B cell (primary cell): Measurements from ENCODE around the gene ZCCHC7. TPM values are rescaled to one million over a fixed set of nuclear protein-coding genes. Genes with fewer than 3 reads are reported as not detected.

Experiments used
- ATAC-seq: fragments of 200-7000 bp; cut with Tn5 transposase; one replicate; pipeline ENCODE4 v1.10.0; 2021; ENCODE audit warnings: low read depth, mild to moderate bottlenecking, moderate number of reproducible peaks, moderate library complexity
- CTCF ChIA-PET: fragments of 350-600 bp; sonication (Branson Sonifier 250); formaldehyde crosslinking; loops from one replicate; lab custom pipeline; 2021; ENCODE audit warnings: antibody characterized with exemption, inconsistent platforms; lab: Charles Lee
- POLR2A ChIA-PET: fragments of 350-600 bp; sonication (Branson Sonifier 250); formaldehyde crosslinking; loops from one replicate; lab custom pipeline; 2021; ENCODE audit warnings: antibody characterized with exemption; lab: Charles Lee
- DNase-seq: peaks from one replicate; pipeline ENCODE4 v3.0.0; 2013
- H2AFZ ChIP-seq: 2 replicates; pipeline ENCODE4 v1.6.1; 2012; ENCODE audit warnings: mild to moderate bottlenecking, low read depth, low read length; ENCODE audit not compliant: insufficient read depth, poor library complexity, severe bottlenecking
- H3K27ac ChIP-seq, 2 donors: 1 replicate in 1 of 2; 2 replicates in 1 of 2; pipeline ENCODE4 v1.5.1; 2012 to 2013; ENCODE audit warnings: low read length in 2 of 2, mild to moderate bottlenecking in 2 of 2, moderate library complexity in 1 of 2
- H3K27me3 ChIP-seq, 4 experiments: fragments of 200-600 bp in 1 of 4; sonication (generic) in 1 of 4; replicated peaks in 1 of 4; 1 replicate in 2 of 4; 2 replicates in 2 of 4; pipeline versions ENCODE4 v1.6.1 to v1.7.0; 2013 to 2016; ENCODE audit warnings: low read length in 3 of 4, mild to moderate bottlenecking in 2 of 4, mixed read lengths in 1 of 4, moderate library complexity in 1 of 4; ENCODE audit not compliant: insufficient read depth in 4 of 4, control insufficient read depth in 3 of 4; ENCODE audit errors: control extremely low read depth in 1 of 4
- H3K36me3 ChIP-seq, 2 experiments: replicated peaks in 1 of 2; 1 replicate in 1 of 2; 2 replicates in 1 of 2; pipeline versions ENCODE4 v1.6.1 to v1.7.1; 2013; ENCODE audit warnings: low read length in 1 of 2; ENCODE audit not compliant: insufficient read depth in 2 of 2, control insufficient read depth in 1 of 2; ENCODE audit errors: control extremely low read depth in 1 of 2, extremely low read depth in 1 of 2
- H3K4me1 ChIP-seq, 2 donors: fragments of 200-600 bp in 1 of 2; sonication (generic) in 1 of 2; 1 replicate in 1 of 2; 2 replicates in 1 of 2; pipeline versions ENCODE4 v1.5.1 to v1.6.1; 2013 to 2017; ENCODE audit warnings: low read length in 2 of 2; ENCODE audit not compliant: control insufficient read depth in 2 of 2, insufficient read depth in 2 of 2
- H3K4me2 ChIP-seq: replicated peaks from 2 replicates; pipeline ENCODE3; 2012; ENCODE audit warnings: mild to moderate bottlenecking, low read depth, low read length; ENCODE audit not compliant: poor library complexity, severe bottlenecking
- H3K4me3 ChIP-seq, 5 experiments: fragments of 200-600 bp in 1 of 5; sonication (generic) in 1 of 5; 1 replicate in 3 of 5; 2 replicates in 2 of 5; pipeline versions ENCODE4 v1.5.1 to v1.7.0; 2011 to 2016; ENCODE audit warnings: low read length in 4 of 5, mild to moderate bottlenecking in 4 of 5, low read depth in 2 of 5, control low read depth in 1 of 5, moderate library complexity in 1 of 5; ENCODE audit not compliant: insufficient read depth in 1 of 5; ENCODE audit errors: control extremely low read depth in 1 of 5, extremely low read depth in 1 of 5
- H3K79me2 ChIP-seq: fragments of 200-600 bp; sonication (generic); one replicate; pipeline ENCODE4 v1.6.0; 2016; ENCODE audit warnings: low read length; ENCODE audit not compliant: control insufficient read depth, insufficient read depth
- H3K9ac ChIP-seq: fragments of 200-600 bp; sonication (generic); 2 replicates; pipeline ENCODE4 v1.6.1; 2017; ENCODE audit warnings: mild to moderate bottlenecking, low read length, moderate library complexity
- H3K9me3 ChIP-seq, 3 donors: one replicate each; pipeline versions ENCODE4 v1.6.1 to v1.7.1; 2013; ENCODE audit warnings: low read length in 2 of 3; ENCODE audit not compliant: control insufficient read depth in 2 of 3, insufficient read depth in 1 of 3; ENCODE audit errors: control extremely low read depth in 1 of 3
- H4K20me1 ChIP-seq: 2 replicates; pipeline ENCODE4 v1.6.0; 2012; ENCODE audit warnings: mild to moderate bottlenecking, low read length; ENCODE audit not compliant: insufficient read depth, control insufficient read depth, poor library complexity, severe bottlenecking
- H3K27ac Mint-ChIP-seq: one replicate; pipeline ENCODE4 v1.8.0; 2021; ENCODE audit warnings: mixed read lengths
- H3K27me3 Mint-ChIP-seq: one replicate; pipeline ENCODE4 v1.8.0; 2021; ENCODE audit warnings: mixed read lengths
- H3K4me1 Mint-ChIP-seq: one replicate; pipeline ENCODE4 v1.8.0; 2021; ENCODE audit warnings: mixed read lengths
- H3K4me3 Mint-ChIP-seq: one replicate; pipeline ENCODE4 v1.8.0; 2021; ENCODE audit warnings: mixed read lengths
- H3K9me3 Mint-ChIP-seq: one replicate; pipeline ENCODE4 v1.8.0; 2022; ENCODE audit warnings: mixed read lengths; ENCODE audit not compliant: insufficient read depth
- EZH2 ChIP-seq: IDR thresholded peaks from 2 replicates; pipeline ENCODE4 v1.6.1; 2012; ENCODE audit warnings: borderline replicate concordance, low read depth, mild to moderate bottlenecking, moderate library complexity, low read length; ENCODE audit not compliant: insufficient read depth, poor library complexity, severe bottlenecking
- WGBS: methylation state at CpG from one replicate; pipeline ENCODE4 v1.1.5; 2013; ENCODE audit warnings: missing lambda C conversion rate; ENCODE audit not compliant: insufficient coverage; 5-methylcytosine and 5-hydroxymethylcytosine counted together
- intact Hi-C: fragments of 100-400 bp; cut with micrococcal nuclease; formaldehyde crosslinking; loops from one replicate; pipeline ENCODE4 v1.10.0; 2022
- polyA plus RNA-seq: library from polyadenylated mRNA; depleted of rRNA; stranded (reverse); fragments of >200 nt; gene quantifications from 2 replicates; pipeline ENCODE4 v1.2.3, GENCODE V29; 2012
- total RNA-seq, 2 donors: library from RNA; stranded (reverse); fragments of 120-200 nt in 1 of 2; gene quantifications; 1 replicate in 1 of 2; 2 replicates in 1 of 2; pipeline versions ENCODE4 v1.2.3 to v1.2.4, GENCODE V29; 2013 to 2022
- TF ChIP-seq, protein P1 (sequence below): fragments of 200-600 bp; IDR thresholded peaks from one replicate; pipeline ENCODE4 v1.8.0; 2022; ENCODE audit warnings: antibody characterized with exemption, mild to moderate bottlenecking

ZCCHC7 gene
- total and polyA plus RNA-seq, 2 donors (not counting 1 experiment from before 2014, with no cell fraction given), result 56.3 to 83.5 TPM

DNA sequence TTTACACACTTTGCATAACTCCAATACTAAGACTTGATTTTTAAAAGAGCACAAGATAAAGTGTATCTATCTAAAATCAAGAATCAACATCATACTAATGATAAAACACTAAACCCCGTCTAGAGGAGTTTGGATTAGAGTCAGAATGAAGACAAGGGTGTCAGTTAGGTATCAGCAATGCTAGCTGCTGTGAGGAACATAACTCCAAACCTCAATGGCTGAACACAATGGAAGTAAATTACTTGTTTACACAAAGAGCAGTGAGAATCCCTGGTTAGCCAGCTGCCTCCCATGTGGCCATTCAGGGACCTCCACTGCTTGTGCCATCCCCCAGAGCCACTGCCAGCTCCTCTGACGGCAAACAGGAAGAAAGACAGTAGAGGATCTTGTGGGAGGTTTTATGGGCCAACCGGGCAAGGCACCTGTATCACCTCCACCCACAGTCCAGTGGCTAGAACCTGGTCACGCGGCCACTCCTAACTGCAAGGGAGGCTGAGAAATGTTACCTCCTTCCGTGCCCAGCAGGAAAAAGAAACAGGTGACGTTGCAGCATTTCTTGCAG, 278.2 kb downstream of the ZCCHC7 start:
- ATAC-seq (no peak), DNase-seq (peak; percentile 30)
- Mint-ChIP-seq H3K27me3 (no peaks in the 10 kb centered on the region), H3K9me3 (no peaks in the 10 kb centered on the region), H3K4me1 (peaks cover 57% of the 10 kb centered on the region), H3K27ac (peak overlapping the region; percentile 85), H3K4me3 (peak overlapping the region; percentile 67)
- Histone ChIP-seq H3K4me3 (no peak overlapping the region), H3K36me3 (no peaks in the 10 kb centered on the region), H2AFZ (peak overlapping the region; percentile 34), H4K20me1 (no peaks in the 10 kb centered on the region), H3K27ac (no peak overlapping the region), H3K9me3 (peaks cover 0 to 4% (median 0%) of the 10 kb centered on the region in 3 donors), H3K4me1 (peaks cover 34 to 36% of the 10 kb centered on the region in 2 donors), H3K4me2 (peak overlapping the region; percentile 27), H3K9ac (no peak overlapping the region), H3K27me3 (no peaks in the 10 kb centered on the region), H3K79me2 (no peaks in the 10 kb centered on the region)
- intact Hi-C loops, result no loop called here
- CTCF ChIA-PET, result interaction anchor here (0.9 to 2.4 kb wide), 5 partner anchors 9 to 525 kb away, joined by 3 to 12 read pairs (median 7); no protein-coding TSS in a partner anchor
- WGBS, result 43% methylated on average over 4 of the region's 7 CpGs
- POLR2A ChIA-PET, result interaction anchor here (1.1 kb wide), 1 partner anchor 12 kb away, joined by 3 read pairs; no protein-coding TSS in a partner anchor
- TF ChIP-seq, protein P1, sequence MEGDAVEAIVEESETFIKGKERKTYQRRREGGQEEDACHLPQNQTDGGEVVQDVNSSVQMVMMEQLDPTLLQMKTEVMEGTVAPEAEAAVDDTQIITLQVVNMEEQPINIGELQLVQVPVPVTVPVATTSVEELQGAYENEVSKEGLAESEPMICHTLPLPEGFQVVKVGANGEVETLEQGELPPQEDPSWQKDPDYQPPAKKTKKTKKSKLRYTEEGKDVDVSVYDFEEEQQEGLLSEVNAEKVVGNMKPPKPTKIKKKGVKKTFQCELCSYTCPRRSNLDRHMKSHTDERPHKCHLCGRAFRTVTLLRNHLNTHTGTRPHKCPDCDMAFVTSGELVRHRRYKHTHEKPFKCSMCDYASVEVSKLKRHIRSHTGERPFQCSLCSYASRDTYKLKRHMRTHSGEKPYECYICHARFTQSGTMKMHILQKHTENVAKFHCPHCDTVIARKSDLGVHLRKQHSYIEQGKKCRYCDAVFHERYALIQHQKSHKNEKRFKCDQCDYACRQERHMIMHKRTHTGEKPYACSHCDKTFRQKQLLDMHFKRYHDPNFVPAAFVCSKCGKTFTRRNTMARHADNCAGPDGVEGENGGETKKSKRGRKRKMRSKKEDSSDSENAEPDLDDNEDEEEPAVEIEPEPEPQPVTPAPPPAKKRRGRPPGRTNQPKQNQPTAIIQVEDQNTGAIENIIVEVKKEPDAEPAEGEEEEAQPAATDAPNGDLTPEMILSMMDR, result no peak
- TF ChIP-seq EZH2, result no peak

DNA sequence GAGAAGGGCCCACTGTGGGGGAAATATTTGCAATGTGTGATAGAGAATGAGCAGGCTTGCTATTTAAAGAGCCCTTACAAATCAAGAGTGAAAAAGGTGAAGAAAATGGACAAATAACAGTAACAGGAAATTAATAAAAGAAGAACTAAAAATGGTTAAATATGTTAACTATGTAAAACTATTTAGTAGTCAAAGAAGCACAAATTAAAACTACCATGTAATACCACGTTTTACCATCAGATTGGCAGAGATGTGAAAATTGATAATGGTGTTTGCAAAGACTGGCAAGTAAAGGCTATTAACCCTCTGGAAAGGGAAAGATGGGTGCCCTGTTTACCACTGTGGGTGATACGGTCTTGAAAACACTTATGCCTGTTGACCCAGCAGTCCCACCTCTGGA, 279.0 kb downstream of the ZCCHC7 start:
- Mint-ChIP-seq H3K4me1 (peaks cover 64% of the 10 kb centered on the region), H3K9me3 (no peaks in the 10 kb centered on the region), H3K27me3 (no peaks in the 10 kb centered on the region), H3K27ac (peak overlapping the region; percentile 85), H3K4me3 (peak overlapping the region; percentile 67)
- Histone ChIP-seq H4K20me1 (no peaks in the 10 kb centered on the region), H3K9me3 (peaks cover 0 to 4% (median 0%) of the 10 kb centered on the region in 3 donors), H3K4me1 (peaks cover 37 to 40% of the 10 kb centered on the region in 2 donors), H3K4me3 (no peak overlapping the region), H3K79me2 (no peaks in the 10 kb centered on the region), H3K27me3 (no peaks in the 10 kb centered on the region), H3K4me2 (peak overlapping the region; percentile 27), H3K9ac (no peak overlapping the region), H3K36me3 (no peaks in the 10 kb centered on the region), H3K27ac (no peak overlapping the region), H2AFZ (peak overlapping the region; percentile 34)
- DNase-seq (no peak), ATAC-seq (no peak)
- ChIA-PET POLR2A (interaction anchor here (0.6 to 0.7 kb wide), 4 partner anchors 18 to 499 kb away, joined by 3 to 7 read pairs (median 4); no protein-coding TSS in a partner anchor), CTCF (interaction anchor here (0.7 to 2.4 kb wide), 6 partner anchors 8 to 510 kb away, joined by 3 to 7 read pairs (median 4); no protein-coding TSS in a partner anchor)
- intact Hi-C loops, result no loop called here
- WGBS, result no CpG with 5 or more reads among the region's 2 CpGs
- TF ChIP-seq EZH2, result no peak
- TF ChIP-seq, protein P1, result no peak
